Ishikawa (cell line): ENCODE data around the gene S100A7.
A peak's percentile ranks its signal among the peaks of the same experiment; 100 is the strongest.

Experiments used
- CEBPB ChIP-seq: IDR thresholded peaks from 2 replicates; pipeline ENCODE4 v1.6.1; 2012
- CREB1 ChIP-seq: IDR thresholded peaks from 2 replicates; pipeline ENCODE4 v1.6.1; 2012; ENCODE audit warnings: low read depth
- EGR1 ChIP-seq: IDR thresholded peaks from 2 replicates; pipeline ENCODE4 v1.6.1; 2012
- EP300 ChIP-seq: IDR thresholded peaks from 2 replicates; pipeline ENCODE4 v1.6.1; 2012; ENCODE audit warnings: borderline replicate concordance
- NFIC ChIP-seq: IDR thresholded peaks from 2 replicates; pipeline ENCODE4 v1.6.1; 2012
- RAD21 ChIP-seq: IDR thresholded peaks from 2 replicates; pipeline ENCODE4 v1.6.1; 2012; ENCODE audit warnings: low read depth
- TAF1 ChIP-seq: IDR thresholded peaks from 2 replicates; pipeline ENCODE4 v1.6.1; 2012; ENCODE audit warnings: low read depth, mild to moderate bottlenecking
- TCF12 ChIP-seq: IDR thresholded peaks from 2 replicates; pipeline ENCODE4 v1.6.1; 2012; ENCODE audit warnings: low read depth
- TEAD4 ChIP-seq: IDR thresholded peaks from 2 replicates; pipeline ENCODE4 v1.6.1; 2012
- YY1 ChIP-seq: IDR thresholded peaks from 2 replicates; pipeline ENCODE4 v1.6.1; 2012; ENCODE audit warnings: low read depth
- ZBTB7A ChIP-seq: IDR thresholded peaks from 2 replicates; pipeline ENCODE4 v1.6.1; 2012; ENCODE audit warnings: low read depth
- TF ChIP-seq, protein P1 (sequence below): IDR thresholded peaks from 2 replicates; pipeline ENCODE4 v1.6.1; 2012
- TF ChIP-seq, protein P2 (sequence below): IDR thresholded peaks from 2 replicates; pipeline ENCODE4 v1.6.1; 2012; ENCODE audit warnings: low read depth, mild to moderate bottlenecking
- TF ChIP-seq, protein P3 (sequence below): IDR thresholded peaks from 2 replicates; pipeline ENCODE4 v1.6.1; 2012

GRCh38 chr1:153509729-153510354, 49.4 kb upstream of the S100A7 start:
- TF ChIP-seq YY1 (no peak), CEBPB (no peak), EP300 (no peak), RAD21 (peak; percentile 85), TAF1 (no peak), CREB1 (no peak), NFIC (no peak), ZBTB7A (no peak), EGR1 (no peak), TCF12 (no peak), TEAD4 (no peak)
- TF ChIP-seq, protein P1, sequence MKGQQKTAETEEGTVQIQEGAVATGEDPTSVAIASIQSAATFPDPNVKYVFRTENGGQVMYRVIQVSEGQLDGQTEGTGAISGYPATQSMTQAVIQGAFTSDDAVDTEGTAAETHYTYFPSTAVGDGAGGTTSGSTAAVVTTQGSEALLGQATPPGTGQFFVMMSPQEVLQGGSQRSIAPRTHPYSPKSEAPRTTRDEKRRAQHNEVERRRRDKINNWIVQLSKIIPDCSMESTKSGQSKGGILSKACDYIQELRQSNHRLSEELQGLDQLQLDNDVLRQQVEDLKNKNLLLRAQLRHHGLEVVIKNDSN = no peak
- TF ChIP-seq, protein P2, sequence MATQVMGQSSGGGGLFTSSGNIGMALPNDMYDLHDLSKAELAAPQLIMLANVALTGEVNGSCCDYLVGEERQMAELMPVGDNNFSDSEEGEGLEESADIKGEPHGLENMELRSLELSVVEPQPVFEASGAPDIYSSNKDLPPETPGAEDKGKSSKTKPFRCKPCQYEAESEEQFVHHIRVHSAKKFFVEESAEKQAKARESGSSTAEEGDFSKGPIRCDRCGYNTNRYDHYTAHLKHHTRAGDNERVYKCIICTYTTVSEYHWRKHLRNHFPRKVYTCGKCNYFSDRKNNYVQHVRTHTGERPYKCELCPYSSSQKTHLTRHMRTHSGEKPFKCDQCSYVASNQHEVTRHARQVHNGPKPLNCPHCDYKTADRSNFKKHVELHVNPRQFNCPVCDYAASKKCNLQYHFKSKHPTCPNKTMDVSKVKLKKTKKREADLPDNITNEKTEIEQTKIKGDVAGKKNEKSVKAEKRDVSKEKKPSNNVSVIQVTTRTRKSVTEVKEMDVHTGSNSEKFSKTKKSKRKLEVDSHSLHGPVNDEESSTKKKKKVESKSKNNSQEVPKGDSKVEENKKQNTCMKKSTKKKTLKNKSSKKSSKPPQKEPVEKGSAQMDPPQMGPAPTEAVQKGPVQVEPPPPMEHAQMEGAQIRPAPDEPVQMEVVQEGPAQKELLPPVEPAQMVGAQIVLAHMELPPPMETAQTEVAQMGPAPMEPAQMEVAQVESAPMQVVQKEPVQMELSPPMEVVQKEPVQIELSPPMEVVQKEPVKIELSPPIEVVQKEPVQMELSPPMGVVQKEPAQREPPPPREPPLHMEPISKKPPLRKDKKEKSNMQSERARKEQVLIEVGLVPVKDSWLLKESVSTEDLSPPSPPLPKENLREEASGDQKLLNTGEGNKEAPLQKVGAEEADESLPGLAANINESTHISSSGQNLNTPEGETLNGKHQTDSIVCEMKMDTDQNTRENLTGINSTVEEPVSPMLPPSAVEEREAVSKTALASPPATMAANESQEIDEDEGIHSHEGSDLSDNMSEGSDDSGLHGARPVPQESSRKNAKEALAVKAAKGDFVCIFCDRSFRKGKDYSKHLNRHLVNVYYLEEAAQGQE = no peak
- TF ChIP-seq, protein P3, sequence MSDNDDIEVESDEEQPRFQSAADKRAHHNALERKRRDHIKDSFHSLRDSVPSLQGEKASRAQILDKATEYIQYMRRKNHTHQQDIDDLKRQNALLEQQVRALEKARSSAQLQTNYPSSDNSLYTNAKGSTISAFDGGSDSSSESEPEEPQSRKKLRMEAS = no peak
